Aorta (tissue), 5 donors: ENCODE results near the gene PNN. TPM values are rescaled to one million over a fixed set of nuclear protein-coding genes. Genes with fewer than 3 reads are reported as not detected.
"Not testable (repeated sequence)": the region's sequence is repeated elsewhere in the genome, so short reads cannot be mapped to it uniquely, and the experiment has no call there.

Experiments
- ATAC-seq: fragments of 200-7000 bp; cut with Tn5 transposase; one replicate; pipeline ENCODE4 v1.9.1; 2022; ENCODE audit warnings: moderate library complexity; ENCODE audit not compliant: low FRiP score
- DNase-seq, 2 donors: peaks; one replicate each; pipeline ENCODE4 v3.0.0-alpha.2; 2020
- H3K27ac ChIP-seq, 2 donors: one replicate each; pipeline ENCODE4 v1.5.1; 2013; ENCODE audit warnings: low read length in 2 of 2, mild to moderate bottlenecking in 2 of 2, moderate library complexity in 2 of 2, control low read depth in 1 of 2, inconsistent platforms in 1 of 2, low read depth in 1 of 2
- H3K27me3 ChIP-seq, 2 donors: one replicate each; pipeline ENCODE4 v1.6.1; 2013; ENCODE audit warnings: control low read depth in 1 of 2, low read length in 1 of 2, mild to moderate bottlenecking in 1 of 2, moderate library complexity in 1 of 2; ENCODE audit not compliant: insufficient read depth in 2 of 2, control insufficient read depth in 1 of 2
- H3K36me3 ChIP-seq, 2 donors: one replicate each; pipeline ENCODE4 v1.6.1; 2013; ENCODE audit warnings: control low read depth in 1 of 2, low read length in 1 of 2, mild to moderate bottlenecking in 1 of 2; ENCODE audit not compliant: insufficient read depth in 2 of 2, control insufficient read depth in 1 of 2
- H3K4me1 ChIP-seq, 2 donors: one replicate each; pipeline ENCODE4 v1.6.1; 2013; ENCODE audit warnings: low read length in 2 of 2, control low read depth in 1 of 2, mild to moderate bottlenecking in 1 of 2, moderate library complexity in 1 of 2; ENCODE audit not compliant: insufficient read depth in 2 of 2, control insufficient read depth in 1 of 2
- H3K4me3 ChIP-seq, 2 donors: one replicate each; pipeline ENCODE4 v1.5.1; 2013; ENCODE audit warnings: low read length in 2 of 2, control low read depth in 1 of 2, mild to moderate bottlenecking in 1 of 2
- H3K9me3 ChIP-seq: one replicate; pipeline ENCODE4 v1.6.1; 2013; ENCODE audit warnings: mild to moderate bottlenecking, low read length; ENCODE audit not compliant: control insufficient read depth
- WGBS, 2 donors: extraction: QIAGEN DNeasy Blood & Tissue Kit; methylation state at CpG; one replicate each; pipeline ENCODE4 v1.1.7; 2013; 5-methylcytosine and 5-hydroxymethylcytosine counted together
- intact Hi-C, 2 donors: fragments of 100-400 bp; cut with DNase I; formaldehyde crosslinking; loops; one replicate each; pipeline versions ENCODE4 v1.14.2 to v1.15.0; 2022
- polyA plus RNA-seq, 2 donors: library from polyadenylated mRNA; stranded (reverse); fragments of 200-250 nt; gene quantifications; one replicate each; pipeline ENCODE4 v1.2.3, GENCODE V29; 2013
- total RNA-seq, 2 donors: library from RNA; stranded (reverse); fragmentation: NEBNext Ultra II Directional; extraction: Animal tissue kit (Norgen Biotek cat#: 25700); gene quantifications; one replicate each; pipeline ENCODE4 v1.2.1, GENCODE V29; 2021
- donor health status: healthy with polysubstance abuse.
- donor health status: Bipolar disorder and iron deficiency.
- donor health status: DM: no; HTN: no; CAD: no.
- donor health status: DM: no; HTN: no; CAD: no.
- donor health status: DM: yes; HTN: yes; CAD: no.

PNN gene
- total and polyA plus RNA-seq, 4 donors = 27.8 to 59.1 (median 55.0) TPM

GRCh38 chr14:39176263-39177167 lies 1.5 kb downstream of the PNN start:
- ATAC-seq = no peak
- peaks cover 0 to 10% of the 10 kb centered on the region in 2 donors for H3K36me3 ChIP-seq

GRCh38 chr14:39177168-39177545 lies 2.1 kb downstream of the PNN start:
- WGBS, 2 donors = 90 to 91% methylated on average over 9 of the region's 9 CpGs
- ATAC-seq (no peak), DNase-seq (no peak)
- intact Hi-C loops = loop anchor here (5.0 kb wide), 4 partner anchors 75 to 255 kb away; partner anchors contain the start of genes FBXO33 (in 1 of the 2) and SEC23A (in 1 of the 2)
- H3K9me3 ChIP-seq = no peaks in the 10 kb centered on the region
- H3K27me3 ChIP-seq = no peaks in the 10 kb centered on the region
- H3K36me3 ChIP-seq = peaks cover 0 to 10% of the 10 kb centered on the region in 2 donors
- no peak overlapping the region for H3K27ac ChIP-seq
- H3K4me1 ChIP-seq = no peaks in the 10 kb centered on the region
- H3K4me3 ChIP-seq = no peak overlapping the region

More at GRCh38 chr14:39176263-39177167, 1.5 kb downstream of the PNN start:
- no peaks in the 10 kb centered on the region for H3K9me3 ChIP-seq
- no peaks in the 10 kb centered on the region for H3K4me1 ChIP-seq
- peak overlapping the region in 1 of 2 donors; percentile 78 for H3K4me3 ChIP-seq
- no peak for DNase-seq
- intact Hi-C loops = loop anchor here (5.0 kb wide), 4 partner anchors 74 to 256 kb away; partner anchors contain the start of genes FBXO33 (in 1 of the 2) and SEC23A (in 1 of the 2)
- H3K27me3 ChIP-seq = no peaks in the 10 kb centered on the region
- 66 to 69% methylated on average over 5 of the region's 5 CpGs for WGBS, 2 donors
- no peak overlapping the region for H3K27ac ChIP-seq

- no peak for DNase-seq
- Histone ChIP-seq H3K4me3 (no peak overlapping the region), H3K27me3 (no peaks in the 10 kb centered on the region), H3K9me3 (no peaks in the 10 kb centered on the region), H3K27ac (no peak overlapping the region), H3K4me1 (no peaks in the 10 kb centered on the region), H3K36me3 (peaks cover 0 to 10% of the 10 kb centered on the region in 2 donors)
- intact Hi-C loops = loop anchor here (5.0 kb wide), 4 partner anchors 77 to 253 kb away; partner anchors contain the start of genes FBXO33 (in 1 of the 2) and SEC23A (in 1 of the 2)
- no peak for ATAC-seq
- WGBS, 2 donors = 94 to 95% methylated on average over 6 of the region's 6 CpGs
Measured at GRCh38 chr14:39179042-39179441, 4.0 kb downstream of the PNN start.

GRCh38 chr14:39180553-39180952 lies 5.5 kb downstream of the PNN start:
- no peak for DNase-seq
- Histone ChIP-seq H3K4me1 (no peaks in the 10 kb centered on the region), H3K27me3 (no peaks in the 10 kb centered on the region), H3K27ac (no peak overlapping the region), H3K4me3 (no peak overlapping the region), H3K36me3 (peaks cover 0 to 10% of the 10 kb centered on the region in 2 donors), H3K9me3 (no peaks in the 10 kb centered on the region)
- intact Hi-C loops = no loop called here
- 89 to 91% methylated on average over 5 of the region's 5 CpGs for WGBS, 2 donors
- ATAC-seq = no peak

- ATAC-seq (no peak), DNase-seq (no peak)
- Histone ChIP-seq H3K4me1 (no peaks in the 10 kb centered on the region), H3K27me3 (no peaks in the 10 kb centered on the region), H3K27ac (no peak overlapping the region), H3K9me3 (no peaks in the 10 kb centered on the region), H3K36me3 (peaks cover 0 to 10% of the 10 kb centered on the region in 2 donors), H3K4me3 (no peak overlapping the region)
- intact Hi-C loops = no loop called here
- 88 to 93% methylated on average over 7 of the region's 7 CpGs for WGBS, 2 donors
Measured at GRCh38 chr14:39181026-39181692, 6.1 kb downstream of the PNN start.

GRCh38 chr14:39181693-39182047 lies 6.6 kb downstream of the PNN start:
- Histone ChIP-seq H3K27me3 (no peaks in the 10 kb centered on the region), H3K4me3 (no peak overlapping the region), H3K36me3 (peaks cover 0 to 10% of the 10 kb centered on the region in 2 donors), H3K4me1 (no peaks in the 10 kb centered on the region), H3K9me3 (no peaks in the 10 kb centered on the region), H3K27ac (no peak overlapping the region)
- DNase-seq = no peak
- 84 to 86% methylated on average over 5 of the region's 5 CpGs for WGBS, 2 donors
- ATAC-seq = no peak
- intact Hi-C loops = no loop called here

- DNase-seq (no peak), ATAC-seq (no peak)
- Histone ChIP-seq H3K9me3 (no peaks in the 10 kb centered on the region), H3K36me3 (peaks cover 0 to 9% of the 10 kb centered on the region in 2 donors), H3K27me3 (no peaks in the 10 kb centered on the region), H3K27ac (no peak overlapping the region), H3K4me3 (no peak overlapping the region), H3K4me1 (peaks cover 0 to 1% of the 10 kb centered on the region in 2 donors)
- 93 to 96% methylated on average over 1 of the region's 1 CpG for WGBS, 2 donors
- intact Hi-C loops = no loop called here
Measured at GRCh38 chr14:39182770-39183684, 8.0 kb downstream of the PNN start.

- H3K9me3 ChIP-seq, ATAC-seq, H3K27me3 ChIP-seq, intact Hi-C loops, H3K4me1 ChIP-seq, H3K27ac ChIP-seq, H3K36me3 ChIP-seq, H3K4me3 ChIP-seq, DNase-seq: not testable (repeated sequence)
- 84 to 93% methylated on average over 5 of the region's 5 CpGs for WGBS, 2 donors
Measured at GRCh38 chr14:39183685-39184003, 8.6 kb downstream of the PNN start.
